ENCODE measurements around the gene ABCG1. TPM values are rescaled to one million over a fixed set of nuclear protein-coding genes. Genes with fewer than 3 reads are reported as not detected.

The ABCG1 gene
- total RNA-seq, 4 donors from 2014 or later = 32.0 to 54.0 (median 35.2) TPM

- Histone ChIP-seq H3K27ac (no peak overlapping the region), H3K4me3 (no peak overlapping the region), H3K36me3 (peaks cover 55% of the 10 kb centered on the region), H3K27me3 (no peaks in the 10 kb centered on the region), H3K4me1 (no peaks in the 10 kb centered on the region), H3K9me3 (no peaks in the 10 kb centered on the region)
- 91% methylated on average over 14 of the region's 18 CpGs for WGBS
- no peak for DNase-seq (ENCODE audit: low spot score in 2 of 2)
- TF ChIP-seq EP300 (IDR thresholded peaks at IDR 0.05) (no peak), CTCF (IDR thresholded peaks at IDR 0.05) (no peak), POLR2AphosphoS5 (IDR thresholded peaks at IDR 0.05) (no peak), POLR2A (IDR thresholded peaks at IDR 0.05) (no peak)
Measured at GRCh38 chr21:42282021-42282420, 63.1 kb downstream of the ABCG1 start.

DNA sequence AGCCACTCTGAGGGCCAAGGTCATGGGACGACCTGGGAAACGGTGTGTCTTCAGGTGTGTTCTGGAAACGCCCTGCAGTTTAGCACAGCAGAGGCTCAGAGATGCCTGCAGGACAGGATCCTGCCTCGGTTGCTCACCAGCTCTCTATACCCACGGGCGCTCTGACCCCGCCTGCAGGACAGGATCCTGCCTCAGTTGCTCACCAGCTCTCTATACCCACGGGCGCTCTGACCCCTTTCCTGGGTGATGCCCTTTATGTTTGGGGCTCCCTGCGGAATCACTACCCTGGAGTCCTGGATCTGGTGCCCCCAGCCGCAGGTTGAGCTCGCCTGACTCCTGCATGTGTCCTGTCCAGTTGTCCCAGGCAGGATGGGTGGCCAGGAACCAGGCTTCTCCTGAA, 63.8 kb downstream of the ABCG1 start:
- peaks cover 61% of the 10 kb centered on the region for H3K36me3 ChIP-seq
- WGBS = 91% methylated on average over 9 of the region's 12 CpGs
- DNase-seq (ENCODE audit: low spot score in 2 of 2) = no peak
- no peaks in the 10 kb centered on the region for H3K4me1 ChIP-seq
- no peaks in the 10 kb centered on the region for H3K9me3 ChIP-seq
- no peak overlapping the region for H3K27ac ChIP-seq
- TF ChIP-seq CTCF (IDR thresholded peaks at IDR 0.05) = no peak
- no peaks in the 10 kb centered on the region for H3K27me3 ChIP-seq
- no peak overlapping the region for H3K4me3 ChIP-seq

DNA sequence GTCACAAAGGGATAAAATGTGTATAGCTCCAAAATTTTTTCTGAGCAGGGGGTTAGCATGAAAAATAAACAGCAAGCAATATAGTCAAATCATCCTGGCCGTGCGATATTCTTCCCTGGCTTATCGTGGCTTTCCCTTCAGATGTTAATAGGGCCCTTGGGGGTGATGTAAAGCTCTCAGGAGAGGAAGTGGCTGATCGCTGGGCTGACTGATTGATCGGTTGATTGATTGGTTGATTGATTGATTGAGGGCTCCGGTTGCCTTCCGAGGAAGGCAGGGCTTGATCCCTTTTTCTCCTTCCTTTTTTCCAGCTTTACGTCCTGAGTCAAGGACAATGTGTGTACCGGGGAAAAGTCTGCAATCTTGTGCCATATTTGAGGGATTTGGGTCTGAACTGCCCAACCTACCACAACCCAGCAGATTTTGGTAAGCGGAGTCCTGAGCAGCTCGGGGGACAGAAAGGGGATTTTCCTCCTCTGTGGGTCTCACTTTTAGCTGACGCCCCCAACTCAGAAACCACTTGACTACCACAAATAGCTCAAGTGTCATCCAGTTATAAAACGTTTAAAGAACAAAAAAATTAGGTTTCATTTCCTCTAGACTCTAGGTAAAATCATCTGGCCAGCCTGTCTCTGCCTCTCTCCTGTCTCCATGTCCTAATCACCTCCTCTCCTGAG, 66.8 kb downstream of the ABCG1 start:
- Histone ChIP-seq H3K27ac (no peak overlapping the region), H3K36me3 (peaks cover 76% of the 10 kb centered on the region), H3K9me3 (no peaks in the 10 kb centered on the region), H3K4me3 (no peak overlapping the region), H3K27me3 (no peaks in the 10 kb centered on the region), H3K4me1 (no peaks in the 10 kb centered on the region)
- no peak for DNase-seq (ENCODE audit: low spot score in 2 of 2)
- 88% methylated on average over 13 of the region's 13 CpGs for WGBS
- TF ChIP-seq EP300 (IDR thresholded peaks at IDR 0.05) = no peak
- no peak for TF ChIP-seq POLR2A (IDR thresholded peaks at IDR 0.05)
- TF ChIP-seq CTCF (IDR thresholded peaks at IDR 0.05) = no peak

DNA sequence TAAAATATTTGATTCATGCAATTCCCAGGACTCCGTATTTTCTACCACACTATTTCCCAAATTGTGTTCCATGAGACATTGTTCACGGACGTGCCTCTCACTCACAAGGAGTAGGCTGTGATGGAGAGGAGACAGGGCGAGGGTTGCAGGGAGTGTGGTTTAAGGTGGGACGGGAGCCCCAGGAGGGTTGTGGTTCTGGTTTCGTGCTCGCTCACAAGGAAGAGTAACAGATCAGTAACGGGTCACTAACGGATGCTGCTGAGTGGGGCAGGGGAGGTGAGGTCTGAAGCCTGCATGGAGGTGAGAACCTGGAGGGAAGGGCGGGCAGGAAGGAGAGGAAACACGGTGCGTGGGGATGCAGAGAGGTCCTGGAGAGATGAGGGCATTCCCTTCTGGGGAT, 67.5 kb downstream of the ABCG1 start:
- TF ChIP-seq CTCF (IDR thresholded peaks at IDR 0.05) (no peak), POLR2AphosphoS5 (IDR thresholded peaks at IDR 0.05) (no peak), EP300 (IDR thresholded peaks at IDR 0.05) (no peak), POLR2A (IDR thresholded peaks at IDR 0.05) (no peak)
- DNase-seq (ENCODE audit: low spot score in 2 of 2) = no peak
- Histone ChIP-seq H3K4me3 (no peak overlapping the region), H3K4me1 (no peaks in the 10 kb centered on the region), H3K27ac (no peak overlapping the region), H3K9me3 (no peaks in the 10 kb centered on the region), H3K36me3 (peaks cover 77% of the 10 kb centered on the region), H3K27me3 (no peaks in the 10 kb centered on the region)
- 91% methylated on average over 12 of the region's 12 CpGs for WGBS

GRCh38 chr21:42287193-42288083, 68.5 kb downstream of the ABCG1 start:
- Histone ChIP-seq H3K4me1 (no peaks in the 10 kb centered on the region), H3K27ac (no peak overlapping the region), H3K27me3 (no peaks in the 10 kb centered on the region), H3K36me3 (peaks cover 78% of the 10 kb centered on the region), H3K9me3 (no peaks in the 10 kb centered on the region), H3K4me3 (no peak overlapping the region)
- no peak for DNase-seq (ENCODE audit: low spot score in 2 of 2)
- TF ChIP-seq EP300 (IDR thresholded peaks at IDR 0.05) = no peak
- TF ChIP-seq POLR2A (IDR thresholded peaks at IDR 0.05) = no peak
- no peak for TF ChIP-seq CTCF (IDR thresholded peaks at IDR 0.05)
- TF ChIP-seq POLR2AphosphoS5 (IDR thresholded peaks at IDR 0.05) = no peak
- 92% methylated on average over 36 of the region's 36 CpGs for WGBS

Data from suprapubic skin (tissue), 4 donors.